SU-DHL-6 (cell line): Measurements from ENCODE around the gene OR2A25.

ENCODE experiments used
- H2AFZ ChIP-seq: fragments of 200-600 bp; sonication (generic); 2 replicates; pipeline ENCODE4 v1.6.1; 2014; ENCODE audit warnings: low read depth, mild to moderate bottlenecking, moderate library complexity, mixed read lengths, antibody characterized with exemption, low read length; ENCODE audit not compliant: severe bottlenecking
- H3F3A ChIP-seq: fragments of 200-600 bp; shearing (Covaris generic); 2 replicates; pipeline ENCODE4 v1.6.0; 2016; ENCODE audit warnings: antibody characterized with exemption, mild to moderate bottlenecking; ENCODE audit not compliant: insufficient read depth
- H3K27ac ChIP-seq: fragments of 200-600 bp; sonication (generic); 2 replicates; pipeline ENCODE4 v1.5.1; 2016; ENCODE audit warnings: low read depth, mild to moderate bottlenecking, low read length, moderate library complexity, mixed read lengths
- H3K27me3 ChIP-seq: fragments of 200-600 bp; sonication (generic), shearing (Covaris generic); 2 replicates; pipeline ENCODE4 v1.6.0; 2014; ENCODE audit warnings: mild to moderate bottlenecking, low read length
- H3K36me3 ChIP-seq: fragments of 200-600 bp; sonication (generic); 2 replicates; pipeline ENCODE4 v1.6.1; 2014; ENCODE audit warnings: mild to moderate bottlenecking, low read length, mixed read lengths
- H3K4me2 ChIP-seq: fragments of 300-600, 200-600 bp; shearing (Covaris generic), sonication (generic); 2 replicates; pipeline ENCODE4 v1.6.0; 2014; ENCODE audit warnings: low read length, low read depth, mild to moderate bottlenecking; ENCODE audit not compliant: poor library complexity, severe bottlenecking
- H3K4me3 ChIP-seq: fragments of 200-600 bp; sonication (generic); 2 replicates; pipeline ENCODE4 v1.5.1; 2014; ENCODE audit warnings: antibody characterized with exemption, low read length, mild to moderate bottlenecking, mixed read lengths; ENCODE audit not compliant: insufficient read depth, poor library complexity, severe bottlenecking
- H3K79me2 ChIP-seq: fragments of 200-600 bp; sonication (generic); 2 replicates; pipeline ENCODE4 v1.6.1; 2014; ENCODE audit warnings: mild to moderate bottlenecking, low read length, moderate library complexity; ENCODE audit not compliant: insufficient read depth
- H3K9ac ChIP-seq: fragments of 200-600 bp; sonication (generic); 2 replicates; pipeline ENCODE4 v1.7.0; 2014; ENCODE audit warnings: mild to moderate bottlenecking, low read length
- H3K9me2 ChIP-seq: fragments of 200-600 bp; sonication (generic); replicated peaks from 2 replicates; pipeline ENCODE4 v1.6.1; 2014; ENCODE audit warnings: low read length; ENCODE audit not compliant: insufficient read depth
- H3K9me3 ChIP-seq: fragments of 200-600 bp; sonication (generic); 2 replicates; pipeline ENCODE4 v1.6.1; 2014; ENCODE audit warnings: low read length, mixed read lengths; ENCODE audit not compliant: insufficient read depth
- H4K20me1 ChIP-seq: fragments of 200-600 bp; sonication (generic); 2 replicates; pipeline ENCODE4 v1.6.1; 2014; ENCODE audit warnings: low read depth, mild to moderate bottlenecking, antibody characterized with exemption, low read length, moderate library complexity, mixed read lengths
- CTCF ChIP-seq: fragments of 200-600 bp; sonication (generic); IDR thresholded peaks from one replicate; pipeline ENCODE4 v1.5.1; 2017; ENCODE audit warnings: antibody characterized with exemption, mild to moderate bottlenecking, low read length, moderate library complexity; ENCODE audit not compliant: insufficient read depth, poor library complexity, severe bottlenecking
- EZH2phosphoT487 ChIP-seq: fragments of 200-600 bp; sonication (generic), shearing (Covaris generic); conservative IDR thresholded peaks from 2 replicates; pipeline ENCODE4 v1.6.1; 2018; ENCODE audit warnings: mild to moderate bottlenecking, antibody characterized with exemption, low read length, moderate library complexity, mixed read lengths

The OR2A25 gene

GRCh38 chr7:144085978-144086377, 16.4 kb downstream of the OR2A25 start, which contains the start of gene OR2A12:
TSS of gene OR2A12 (plus strand) at chr7:144086278. CDS start at chr7:144095108, 8,830 bp downstream.
- Histone ChIP-seq H3K4me2 (no peak within 1 kb of the TSS), H3K9ac (no peak within 1 kb of the TSS), H3K9me2 (no peaks in the 10 kb centered on the region), H3K27ac (no peak within 1 kb of the TSS), H3K4me3 (no peak within 1 kb of the TSS), H2AFZ (no peak within 1 kb of the TSS), H3F3A (no peaks in the 10 kb centered on the region), H4K20me1 (no peaks in the 10 kb centered on the region), H3K36me3 (no peaks in the 10 kb centered on the region), H3K9me3 (0 out of 2 replicates have a peak, but pooled peaks cover 4% of the 10 kb centered on the region), H3K27me3 (no peaks in the 10 kb centered on the region), H3K79me2 (no peaks in the 10 kb centered on the region)
- TF ChIP-seq CTCF (no peak), EZH2phosphoT487 (no peak)

GRCh38 chr7:144086730-144087129, 17.1 kb downstream of the OR2A25 start:
- H3K9ac ChIP-seq: no peak overlapping the region
- H3K4me2 ChIP-seq: no peak overlapping the region
- no peak overlapping the region for H3K27ac ChIP-seq
- no peaks in the 10 kb centered on the region for H3F3A ChIP-seq
- TF ChIP-seq EZH2phosphoT487 (no peak), CTCF (no peak)
- no peaks in the 10 kb centered on the region for H3K27me3 ChIP-seq
- H3K9me2 ChIP-seq: no peaks in the 10 kb centered on the region
- H3K79me2 ChIP-seq: no peaks in the 10 kb centered on the region
- H3K4me3 ChIP-seq: no peak overlapping the region
- no peak overlapping the region for H2AFZ ChIP-seq
- H4K20me1 ChIP-seq: no peaks in the 10 kb centered on the region
- 0 out of 2 replicates have a peak, but pooled peaks cover 4% of the 10 kb centered on the region for H3K9me3 ChIP-seq
- H3K36me3 ChIP-seq: no peaks in the 10 kb centered on the region

- Histone ChIP-seq H4K20me1 (no peaks in the 10 kb centered on the region), H3K9me3 (0 out of 2 replicates have a peak, but pooled peaks cover 4% of the 10 kb centered on the region), H3K27ac (no peak overlapping the region), H3K27me3 (no peaks in the 10 kb centered on the region), H3F3A (no peaks in the 10 kb centered on the region), H3K4me3 (no peak overlapping the region), H3K36me3 (no peaks in the 10 kb centered on the region), H3K4me2 (no peak overlapping the region), H3K79me2 (no peaks in the 10 kb centered on the region), H3K9ac (no peak overlapping the region), H2AFZ (no peak overlapping the region), H3K9me2 (no peaks in the 10 kb centered on the region)
- TF ChIP-seq CTCF (no peak), EZH2phosphoT487 (no peak)
These were observed 17.6 kb downstream of the OR2A25 start for GRCh38 chr7:144087230-144087629.
